ENCODE results near the gene TTC3. TPM values are rescaled to one million over a fixed set of nuclear protein-coding genes. Genes with fewer than 3 reads are reported as not detected.

The TTC3 gene
- total and polyA plus RNA-seq, 2 of the 13 experiments (the other 11 are each of a cell fraction or from before 2014, with no cell fraction given): 55.7 to 108 TPM

- BruUV-seq (replicated peaks): no TSS peak
- Histone ChIP-seq H3K79me2 (ENCODE audit: insufficient read depth, low read length) (no peaks in the 10 kb centered on the region), H4K20me1 (ENCODE audit: insufficient read depth, low read length) (no peaks in the 10 kb centered on the region), H2AFZ (ENCODE audit: low read length) (no peak overlapping the region), H3K4me3 (replicated peaks in 1 of 3; ENCODE audit: insufficient read depth in 1 of 3, low read depth in 2 of 3, low read length in 3 of 3) (no peak overlapping the region), H3K4me2 (ENCODE audit: low read depth, low read length) (no peak overlapping the region), H3K27me3 (ENCODE audit: control insufficient read depth in 1 of 2, insufficient read depth in 2 of 2, low read length in 2 of 2) (no peaks in the 10 kb centered on the region), H3K9ac (ENCODE audit: insufficient read depth, low read depth, low read length) (no peak overlapping the region), H3K36me3 (replicated peaks in 1 of 2; ENCODE audit: control insufficient read depth in 1 of 2, insufficient read depth in 2 of 2, low read length in 2 of 2) (no peaks in the 10 kb centered on the region), H3K27ac (ENCODE audit: extremely low read length, insufficient read depth, low read length) (no peak overlapping the region), H3K9me3 (ENCODE audit: low read length) (no peaks in the 10 kb centered on the region), H3K4me1 (ENCODE audit: insufficient read depth, low read length) (peaks cover 28% of the 10 kb centered on the region)
- intact Hi-C loops (cut with micrococcal nuclease; ENCODE audit: unreplicated experiment) (no loop called here), in situ Hi-C loops (cut with HindIII; ENCODE audit: extremely low pct_ligation_motif_present, low pct_unique_long_range_greater_than_20kb) (no loop called here)
- TF ChIP-seq ARHGAP35 (CRISPR knock-in tag; IDR thresholded peaks at IDR 0.05; ENCODE audit: borderline replicate concordance): no peak
- no peak for TF ChIP-seq ATF4 (CRISPR knock-in tag; IDR thresholded peaks at IDR 0.05)
- WGBS (ENCODE audit: low lambda C conversion rate): 96% methylated on average over 6 of the region's 6 CpGs
- DNase-seq (ENCODE audit: low spot score) (no peak), ATAC-seq (no peak), FAIRE-seq (no peak)
- ChIA-PET POLR2A (interaction anchor here (1.5 kb wide), 1 partner anchor 8 kb away, joined by 4 read pairs; no protein-coding TSS in a partner anchor), CTCF (ENCODE audit: low intra/inter-chr PET ratio, low total read pairs) (no interaction called here)
These were observed 10.5 kb upstream of the TTC3 start for GRCh38 chr21:37062593-37062935.

- in situ Hi-C loops (cut with HindIII; ENCODE audit: extremely low pct_ligation_motif_present, low pct_unique_long_range_greater_than_20kb): no loop called here
- no peaks in the 10 kb centered on the region for H3K27me3 ChIP-seq (ENCODE audit: control insufficient read depth in 1 of 2, insufficient read depth in 2 of 2, low read length in 2 of 2)
- no peak overlapping the region for H3K4me3 ChIP-seq (replicated peaks in 1 of 3; ENCODE audit: insufficient read depth in 1 of 3, low read depth in 2 of 3, low read length in 3 of 3)
- no peaks in the 10 kb centered on the region for H4K20me1 ChIP-seq (ENCODE audit: insufficient read depth, low read length)
- no peak for TF ChIP-seq HNRNPK (IDR thresholded peaks at IDR 0.05; ENCODE audit: low read depth, low read length, poor library complexity, severe bottlenecking)
- TF ChIP-seq ZBTB37 (CRISPR knock-in tag; IDR thresholded peaks at IDR 0.05): no peak
- TF ChIP-seq MYC (CRISPR knock-in tag; IDR thresholded peaks at IDR 0.05; ENCODE audit: borderline replicate concordance): no peak
- no peak for TF ChIP-seq GMEB2 (CRISPR knock-in tag; IDR thresholded peaks at IDR 0.05; ENCODE audit: low read depth)
- no peak for TF ChIP-seq ZNF503 (CRISPR knock-in tag; IDR thresholded peaks at IDR 0.05)
- TF ChIP-seq SNRNP70 (IDR thresholded peaks at IDR 0.05; ENCODE audit: low read depth, low read length): no peak
- no peak for TF ChIP-seq ZNF891 (CRISPR knock-in tag; IDR thresholded peaks at IDR 0.05)
- TF ChIP-seq ZNF614 (CRISPR knock-in tag; IDR thresholded peaks at IDR 0.05; ENCODE audit: borderline replicate concordance): no peak
- TF ChIP-seq AGO1 (IDR thresholded peaks at IDR 0.05; ENCODE audit: low read depth, low read length, poor library complexity, severe bottlenecking): no peak
- no peak for TF ChIP-seq POLR2G (IDR thresholded peaks at IDR 0.05; ENCODE audit: low read depth, low read length)
- H3K4me1 ChIP-seq (ENCODE audit: insufficient read depth, low read length): peaks cover 28% of the 10 kb centered on the region
- ChIA-PET CTCF (ENCODE audit: low intra/inter-chr PET ratio, low total read pairs) (no interaction called here), POLR2A (no interaction called here)
- DNase-seq (ENCODE audit: low spot score) (no peak), ATAC-seq (no peak), FAIRE-seq (no peak)
- H3K79me2 ChIP-seq (ENCODE audit: insufficient read depth, low read length): no peaks in the 10 kb centered on the region
- no peak overlapping the region for H3K4me2 ChIP-seq (ENCODE audit: low read depth, low read length)
- no peaks in the 10 kb centered on the region for H3K9me3 ChIP-seq (ENCODE audit: low read length)
- intact Hi-C loops (cut with micrococcal nuclease; ENCODE audit: unreplicated experiment): no loop called here
- BruUV-seq (replicated peaks): no TSS peak
- H3K36me3 ChIP-seq (replicated peaks in 1 of 2; ENCODE audit: control insufficient read depth in 1 of 2, insufficient read depth in 2 of 2, low read length in 2 of 2): no peaks in the 10 kb centered on the region
- H2AFZ ChIP-seq (ENCODE audit: low read length): no peak overlapping the region
- H3K27ac ChIP-seq (ENCODE audit: extremely low read length, insufficient read depth, low read length): no peak overlapping the region
- 82% methylated on average over 1 of the region's 1 CpG for WGBS (ENCODE audit: low lambda C conversion rate)
- no peak overlapping the region for H3K9ac ChIP-seq (ENCODE audit: insufficient read depth, low read depth, low read length)
These were observed 9.6 kb upstream of the TTC3 start for GRCh38 chr21:37063433-37063832.

Data from HepG2 (cell line).